ENCODE results near the gene RUNDC3A.

Gene RUNDC3A

GRCh38 chr17:44361292-44362260 lies 53.2 kb downstream of the RUNDC3A start:
- ATAC-seq (ENCODE audit: insufficient read depth, low read depth), result no peak
- TF ChIP-seq EZH2 (IDR thresholded peaks at IDR 0.05; ENCODE audit: borderline replicate concordance, low read depth, low read length, severe bottlenecking) (no peak), CTCF (IDR thresholded peaks at IDR 0.05; ENCODE audit: borderline replicate concordance, extremely low read depth, low read length, poor library complexity, severe bottlenecking) (no peak)

GRCh38 chr17:44362459-44362948 lies 54.1 kb downstream of the RUNDC3A start:
- TF ChIP-seq EZH2 (IDR thresholded peaks at IDR 0.05; ENCODE audit: borderline replicate concordance, low read depth, low read length, severe bottlenecking), result no peak
- no peak for TF ChIP-seq CTCF (IDR thresholded peaks at IDR 0.05; ENCODE audit: borderline replicate concordance, extremely low read depth, low read length, poor library complexity, severe bottlenecking)
- peak overlapping the region; percentile 90 for H3K4me2 ChIP-seq (ENCODE audit: insufficient read depth, low read length)
- H3K36me3 ChIP-seq (ENCODE audit: insufficient read depth, low read length), result no peaks in the 10 kb centered on the region
- H3K4me1 ChIP-seq (ENCODE audit: insufficient read depth, low read length), result peaks cover 16% of the 10 kb centered on the region
- H4K20me1 ChIP-seq (ENCODE audit: insufficient read depth, low read length), result peaks cover 43% of the 10 kb centered on the region
- peak overlapping the region; percentile 88 for H3K9ac ChIP-seq (ENCODE audit: low read depth, low read length)
- peak overlapping the region; percentile 86 for H2AFZ ChIP-seq (ENCODE audit: low read depth, low read length)
- H3K9me3 ChIP-seq (ENCODE audit: insufficient read depth, low read length, severe bottlenecking), result no peaks in the 10 kb centered on the region
- H3K27me3 ChIP-seq (ENCODE audit: insufficient read depth, low read length, poor library complexity), result peaks cover 7% of the 10 kb centered on the region
- ATAC-seq (ENCODE audit: insufficient read depth, low read depth) (peak; percentile 4; the same call in 1 of the 3 replicates), DNase-seq (no peak)
- peak overlapping the region; percentile 74 to 79; a peak in 3 of 4 replicates for H3K4me3 ChIP-seq (ENCODE audit: low read depth in 1 of 2, low read length in 2 of 2)
- H3K79me2 ChIP-seq (ENCODE audit: insufficient read depth, low read length), result peaks cover 12% of the 10 kb centered on the region
- peak overlapping the region; percentile 26; the same call in 1 of the 2 replicates for H3K27ac ChIP-seq (ENCODE audit: low read length)

More at GRCh38 chr17:44361292-44362260, 53.2 kb downstream of the RUNDC3A start:
- H3K4me3 ChIP-seq (ENCODE audit: low read depth in 1 of 2, low read length in 2 of 2), result no peak overlapping the region
- no peak overlapping the region for H2AFZ ChIP-seq (ENCODE audit: low read depth, low read length)
- peaks cover 43% of the 10 kb centered on the region for H4K20me1 ChIP-seq (ENCODE audit: insufficient read depth, low read length)
- DNase-seq, result no peak
- no peak overlapping the region for H3K9ac ChIP-seq (ENCODE audit: low read depth, low read length)
- H3K36me3 ChIP-seq (ENCODE audit: insufficient read depth, low read length), result no peaks in the 10 kb centered on the region
- no peaks in the 10 kb centered on the region for H3K9me3 ChIP-seq (ENCODE audit: insufficient read depth, low read length, severe bottlenecking)
- H3K4me1 ChIP-seq (ENCODE audit: insufficient read depth, low read length), result peaks cover 16% of the 10 kb centered on the region
- peaks cover 7% of the 10 kb centered on the region for H3K27me3 ChIP-seq (ENCODE audit: insufficient read depth, low read length, poor library complexity)
- peaks cover 12% of the 10 kb centered on the region for H3K79me2 ChIP-seq (ENCODE audit: insufficient read depth, low read length)
- H3K4me2 ChIP-seq (ENCODE audit: insufficient read depth, low read length), result peak overlapping the region; percentile 90; the same call in 1 of the 2 replicates
- no peak overlapping the region for H3K27ac ChIP-seq (ENCODE audit: low read length)

- no peaks in the 10 kb centered on the region for H3K9me3 ChIP-seq (ENCODE audit: insufficient read depth, low read length, severe bottlenecking)
- H3K27ac ChIP-seq (ENCODE audit: low read length), result peak overlapping the region; percentile 57
- H2AFZ ChIP-seq (ENCODE audit: low read depth, low read length), result peak overlapping the region; percentile 86
- H3K36me3 ChIP-seq (ENCODE audit: insufficient read depth, low read length), result no peaks in the 10 kb centered on the region
- peaks cover 7% of the 10 kb centered on the region for H3K27me3 ChIP-seq (ENCODE audit: insufficient read depth, low read length, poor library complexity)
- peaks cover 38% of the 10 kb centered on the region for H4K20me1 ChIP-seq (ENCODE audit: insufficient read depth, low read length)
- peak; percentile 70 for ATAC-seq (ENCODE audit: insufficient read depth, low read depth)
- peak; percentile 63 for DNase-seq
- TF ChIP-seq EZH2 (IDR thresholded peaks at IDR 0.05; ENCODE audit: borderline replicate concordance, low read depth, low read length, severe bottlenecking), result no peak
- TF ChIP-seq CTCF (IDR thresholded peaks at IDR 0.05; ENCODE audit: borderline replicate concordance, extremely low read depth, low read length, poor library complexity, severe bottlenecking), result no peak
- H3K4me2 ChIP-seq (ENCODE audit: insufficient read depth, low read length), result peak overlapping the region; percentile 90
- H3K79me2 ChIP-seq (ENCODE audit: insufficient read depth, low read length), result peaks cover 12% of the 10 kb centered on the region
- peak overlapping the region; percentile 74 to 79 for H3K4me3 ChIP-seq (ENCODE audit: low read depth in 1 of 2, low read length in 2 of 2)
- H3K4me1 ChIP-seq (ENCODE audit: insufficient read depth, low read length), result peaks cover 16% of the 10 kb centered on the region
- peak overlapping the region; percentile 88 for H3K9ac ChIP-seq (ENCODE audit: low read depth, low read length)
Measured at GRCh38 chr17:44362949-44363612, 54.7 kb downstream of the RUNDC3A start.
